Measurements from ENCODE around the gene DBT. TPM values are rescaled to one million over a fixed set of nuclear protein-coding genes. Genes with fewer than 3 reads are reported as not detected.

DBT gene
- 10 to 100 TPM; 10.7 to 12.0 TPM for total RNA-seq

DNA sequence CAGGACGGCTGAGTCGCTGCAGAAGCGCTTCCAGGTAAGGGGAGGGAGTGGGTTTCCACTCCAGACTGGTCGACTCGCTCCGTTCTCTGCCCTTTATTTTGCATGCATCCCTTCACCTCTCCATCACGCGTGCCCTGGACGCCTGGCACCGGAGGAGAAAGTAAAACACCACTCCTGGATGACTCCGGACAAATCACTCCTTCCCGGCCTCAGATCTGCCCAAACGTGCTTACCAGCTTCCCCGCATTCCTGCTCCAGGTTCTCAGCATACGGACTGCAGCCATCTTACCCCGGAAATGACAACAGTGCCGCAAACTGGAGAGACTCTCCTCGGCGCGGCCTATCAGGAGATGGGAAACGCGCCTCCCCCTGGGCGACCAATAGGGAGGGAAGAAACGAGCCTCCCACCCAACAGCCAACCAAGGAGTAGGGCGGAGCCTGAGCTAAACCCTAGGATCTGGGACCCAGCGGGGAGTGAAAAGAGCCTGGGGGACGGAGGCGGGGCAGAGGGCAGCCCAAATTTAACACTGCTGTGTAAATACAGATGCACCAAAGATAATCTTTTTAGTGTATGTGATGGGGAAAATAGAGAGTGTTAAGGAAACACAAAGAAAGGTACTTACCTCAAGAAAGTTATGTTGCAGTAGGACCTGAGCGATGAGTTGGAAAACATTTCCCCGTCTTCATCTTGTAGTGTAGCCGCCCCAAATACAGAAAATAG, at the start of gene DBT:
TSS of gene DBT (minus strand) at position 298 of the 721 bp plus-strand sequence. CDS start at position 284, 14 bp downstream.

DNA sequence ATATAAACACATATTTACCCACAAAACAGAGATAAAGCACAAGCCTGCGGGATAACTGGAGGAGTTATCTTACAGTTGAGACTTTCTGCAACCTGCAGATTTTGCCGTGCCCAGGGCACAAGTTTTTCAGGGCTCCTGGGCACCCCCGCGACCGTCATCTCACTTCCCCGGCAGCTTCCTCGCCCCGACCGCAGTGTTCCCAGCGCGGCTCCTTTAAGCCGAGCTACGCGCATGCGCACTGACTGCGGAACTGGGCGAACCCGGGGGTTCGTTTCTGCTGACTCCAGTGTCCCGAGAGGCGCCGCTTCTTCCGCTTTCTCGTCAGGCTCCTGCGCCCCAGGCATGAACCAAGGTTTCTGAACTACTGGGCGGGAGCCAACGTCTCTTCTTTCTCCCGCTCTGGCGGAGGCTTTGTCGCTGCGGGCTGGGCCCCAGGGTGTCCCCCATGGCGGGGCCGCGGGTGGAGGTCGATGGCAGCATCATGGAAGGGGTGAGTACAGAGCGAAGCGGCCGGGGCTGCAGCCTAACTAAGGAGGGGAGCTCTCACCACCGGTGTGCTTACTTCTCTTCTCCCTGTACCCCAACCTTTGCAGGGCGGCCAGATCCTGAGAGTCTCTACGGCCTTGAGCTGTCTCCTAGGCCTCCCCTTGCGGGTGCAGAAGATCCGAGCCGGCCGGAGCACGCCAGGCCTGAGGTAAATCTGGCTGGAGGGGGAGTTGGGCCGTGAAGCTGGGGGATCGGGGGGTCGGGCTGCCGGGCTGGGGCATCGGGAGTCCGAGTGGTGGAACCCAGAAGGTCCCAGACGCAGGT, 16.5 kb upstream of the DBT start, which contains the start of gene RTCA:
TSS of gene RTCA (plus strand) at position 286 of the 810 bp plus-strand sequence. CDS start at position 446, 160 bp downstream.

GRCh38 chr1:100178091-100178490, 71.5 kb downstream of the DBT start, which contains the start of gene LRRC39:
Gene LRRC39, minus strand, starts transcription at chr1:100178256. Its CDS starts 9,740 bp downstream, at chr1:100168516.

Small RNA genes within 50 kb of the gene (microRNA-seq; reads per million reads assigned to microRNA genes)
- not detected for gene MIR553 (ENCODE audit: borderline microRNAs expressed, borderline replicate concordance)

Other genes with a start within 250 kb of the DBT start
- gene SASS6, start 116.9 kb downstream of the DBT start, total RNA-seq = 10 to 100 TPM; 10.3 to 10.5 TPM
- 10 to 100 TPM; 19.0 to 20.0 TPM for gene TRMT13, start 116.7 kb downstream of the DBT start, total RNA-seq
- gene LRRC39, start 71.6 kb downstream of the DBT start, total RNA-seq = under 1 TPM; 0.68 to 0.82 TPM
- gene RTCA, start 16.4 kb upstream of the DBT start, total RNA-seq = 10 to 100 TPM; 44.0 to 46.4 TPM
- 10 to 100 TPM; 49.0 to 50.0 TPM for gene CDC14A, start 102.7 kb upstream of the DBT start, total RNA-seq

Data from activated naive CD4-positive, alpha-beta T cell treated with anti-CD3 and anti-CD28 coated beads, Interleukin-2, amount 10 ng/mL, durations not matched to agents 5 hours and 36 hours (primary cell).